GM19395 (cell line): ENCODE measurements around the gene SLC2A11.
"Not testable (repeated sequence)": the region's sequence is repeated elsewhere in the genome, so short reads cannot be mapped to it uniquely, and the experiment has no call there.

Experiments
- ATAC-seq: cut with Tn5 transposase; IDR thresholded peaks from one replicate; pipeline ENCODE4 v1.9.1; 2021; ENCODE audit warnings: mild to moderate bottlenecking, moderate library complexity; ENCODE audit not compliant: unreplicated experiment

Gene SLC2A11

GRCh38 chr22:23904573-23905254, 47.0 kb downstream of the SLC2A11 start:
- no peak for ATAC-seq

- no peak for ATAC-seq
Observed at GRCh38 chr22:23906641-23907040, 49.0 kb downstream of the SLC2A11 start.

GRCh38 chr22:23907423-23907822, 49.7 kb downstream of the SLC2A11 start:
- not testable (repeated sequence) for ATAC-seq

DNA sequence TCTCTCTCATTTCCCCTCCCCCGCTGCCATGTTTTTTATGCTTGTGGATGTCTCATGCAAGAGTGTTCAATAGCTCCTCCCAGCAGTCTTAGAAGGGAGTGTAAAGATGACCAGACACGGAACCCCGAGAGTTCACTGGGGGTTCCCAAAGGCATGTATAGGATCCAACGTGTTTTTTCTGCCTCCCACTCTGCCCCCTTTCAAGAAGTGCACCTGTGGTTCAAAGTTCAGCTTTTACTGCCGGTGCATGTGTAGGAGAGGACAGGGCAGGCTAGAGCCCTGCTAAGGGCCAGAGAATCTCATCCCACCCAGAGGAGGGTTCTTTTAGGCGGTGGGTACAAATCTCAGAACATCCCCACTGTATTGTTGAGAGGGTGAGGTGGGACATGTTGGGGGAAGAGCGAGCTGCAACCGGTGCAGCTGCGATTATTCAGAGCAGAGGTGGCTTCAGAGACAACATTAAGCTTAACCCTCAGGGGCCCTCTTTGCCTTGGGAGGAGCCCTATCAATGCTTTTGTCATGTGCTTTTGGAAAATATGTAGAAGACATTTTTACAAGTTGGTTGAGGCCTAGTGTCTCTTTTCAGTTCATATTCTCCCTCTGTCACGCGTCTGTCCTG, 51.0 kb downstream of the SLC2A11 start:
- no peak for ATAC-seq

DNA sequence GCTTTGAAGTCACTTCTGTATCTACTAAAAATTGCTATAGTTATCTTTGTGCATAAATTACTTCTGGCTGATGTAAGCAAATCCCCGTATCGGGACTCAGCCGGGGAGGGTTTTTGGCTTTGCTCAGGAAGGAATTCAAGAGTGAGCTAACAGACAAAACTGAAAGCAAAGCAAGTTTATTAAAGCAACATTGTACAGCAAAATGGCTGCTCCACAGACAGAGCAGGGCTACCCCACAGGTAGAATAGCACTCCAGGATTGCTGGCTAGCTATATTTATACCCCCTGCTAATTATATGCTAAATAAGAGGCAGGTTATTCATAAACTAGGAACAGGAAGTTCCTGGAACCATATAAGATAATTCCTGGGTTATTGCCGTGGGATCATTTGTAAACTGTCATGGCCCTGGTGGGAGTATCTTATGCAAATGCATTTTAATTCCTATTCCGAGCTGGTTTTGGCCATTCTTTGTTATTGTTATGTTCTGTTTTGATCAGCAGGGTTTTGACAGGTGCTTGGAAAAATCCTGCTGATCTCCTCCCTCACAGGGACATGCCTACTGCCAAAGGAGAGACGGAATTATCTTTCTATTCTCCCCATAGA, 51.7 kb downstream of the SLC2A11 start:
- no peak for ATAC-seq

DNA sequence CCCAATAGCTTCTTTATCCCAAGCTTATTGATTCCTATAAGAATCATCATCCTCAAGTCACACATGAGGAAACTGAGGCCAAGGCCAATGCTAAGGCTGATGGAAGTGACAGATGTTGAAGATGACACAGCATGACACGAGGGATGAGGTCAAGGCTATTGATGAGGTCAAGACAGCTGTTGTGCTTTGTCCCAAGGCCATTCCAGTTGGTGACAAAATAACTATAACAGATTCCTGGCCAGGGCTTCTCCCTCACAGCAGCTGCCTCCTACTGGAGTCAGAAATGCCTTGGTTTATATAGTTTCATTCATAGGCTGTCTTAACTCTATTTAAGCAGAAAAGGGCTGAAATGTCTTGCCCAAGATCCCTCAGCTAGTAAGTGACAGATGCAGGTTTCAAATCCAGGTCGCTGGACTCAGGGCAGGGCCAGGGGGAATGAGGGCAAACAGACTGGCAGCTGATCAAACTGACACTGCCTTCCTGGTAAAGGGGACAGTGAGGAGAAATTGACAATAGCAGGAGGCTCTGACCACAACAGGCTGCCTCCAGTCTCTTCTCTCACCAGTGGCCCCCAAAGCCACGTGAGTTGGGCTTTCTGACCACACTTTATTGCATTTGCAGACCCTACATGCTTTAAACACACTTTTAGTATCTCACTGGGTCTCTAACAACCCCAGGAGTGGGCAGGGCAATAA, 53.0 kb downstream of the SLC2A11 start:
- no peak for ATAC-seq

DNA sequence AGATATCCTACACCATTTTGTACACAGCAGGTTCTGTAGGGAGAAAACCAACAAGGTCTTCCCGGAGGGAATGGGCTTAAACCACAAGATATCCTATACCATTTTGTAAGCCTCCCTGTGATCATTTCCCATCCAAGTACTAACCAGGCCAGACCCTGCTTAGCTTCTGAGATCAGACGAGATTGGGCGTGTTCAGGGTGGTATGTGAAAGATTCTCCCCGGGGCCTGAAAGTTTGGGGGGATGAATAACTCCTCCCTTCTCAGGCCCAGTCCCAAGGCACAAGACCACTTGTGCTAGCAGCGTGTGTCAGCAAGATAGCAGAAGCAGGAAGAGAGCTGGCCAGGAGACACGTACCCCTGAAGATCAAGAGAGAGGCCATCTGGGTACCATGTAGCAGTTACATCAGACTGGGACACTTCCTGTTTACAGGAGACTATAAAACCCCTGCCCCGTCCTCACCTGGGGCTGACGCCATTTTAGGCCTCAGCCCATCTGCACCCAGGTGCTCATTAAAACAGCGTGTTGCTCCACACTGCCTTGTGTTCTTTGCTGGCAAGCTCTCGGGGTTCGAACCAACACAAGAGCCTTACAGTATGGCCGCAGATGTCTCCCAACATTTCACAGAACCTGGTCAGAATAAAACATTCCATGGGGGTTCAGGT, 53.8 kb downstream of the SLC2A11 start:
- no peak for ATAC-seq

DNA sequence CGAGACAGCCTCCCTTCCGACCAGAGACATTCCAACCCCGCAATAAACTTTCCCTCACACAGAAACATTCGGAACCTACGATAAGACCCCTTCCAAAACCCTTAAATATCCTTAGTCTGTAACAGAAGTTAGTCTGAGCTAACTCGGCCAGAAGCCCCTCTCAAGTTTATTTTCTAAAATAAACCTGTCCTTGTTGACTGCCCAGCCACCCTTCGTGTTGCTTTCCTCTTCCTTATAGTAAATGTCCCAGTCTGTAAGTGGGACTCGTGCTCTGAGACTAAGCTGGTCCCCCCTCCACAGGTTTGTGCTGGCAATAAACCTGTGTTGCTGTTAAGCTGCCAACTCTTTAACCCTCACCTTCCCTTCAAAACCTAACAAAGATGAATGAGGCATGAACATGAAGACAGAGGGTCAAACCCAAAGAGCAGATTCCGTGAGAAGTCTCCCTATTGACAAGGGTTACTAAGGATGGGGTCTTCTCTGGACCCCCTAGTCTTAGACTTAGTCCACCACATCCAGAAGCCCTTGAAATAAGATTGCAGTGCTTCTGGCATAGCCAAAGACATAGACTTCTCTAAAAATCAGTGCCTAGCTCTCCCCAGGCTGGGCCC, 54.7 kb downstream of the SLC2A11 start:
- no peak for ATAC-seq

DNA sequence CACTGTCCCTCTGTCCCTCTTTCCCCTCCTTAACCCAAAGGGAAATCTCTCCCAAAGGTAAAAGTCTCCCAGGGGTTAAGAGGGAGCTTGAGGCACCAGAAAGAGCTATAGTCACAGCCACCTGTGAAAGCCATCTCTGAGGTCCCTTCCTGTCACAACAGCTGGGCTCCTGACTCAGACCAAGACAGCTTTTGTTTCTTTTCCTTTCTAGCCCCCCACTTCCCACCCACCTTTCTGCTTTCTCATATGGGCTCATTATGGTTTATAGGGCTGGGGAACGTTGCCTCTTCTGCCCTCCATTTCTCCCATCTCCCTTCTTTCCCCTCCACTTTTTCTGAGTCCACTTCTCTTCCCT, 55.6 kb downstream of the SLC2A11 start:
- peak; percentile 21 for ATAC-seq

DNA sequence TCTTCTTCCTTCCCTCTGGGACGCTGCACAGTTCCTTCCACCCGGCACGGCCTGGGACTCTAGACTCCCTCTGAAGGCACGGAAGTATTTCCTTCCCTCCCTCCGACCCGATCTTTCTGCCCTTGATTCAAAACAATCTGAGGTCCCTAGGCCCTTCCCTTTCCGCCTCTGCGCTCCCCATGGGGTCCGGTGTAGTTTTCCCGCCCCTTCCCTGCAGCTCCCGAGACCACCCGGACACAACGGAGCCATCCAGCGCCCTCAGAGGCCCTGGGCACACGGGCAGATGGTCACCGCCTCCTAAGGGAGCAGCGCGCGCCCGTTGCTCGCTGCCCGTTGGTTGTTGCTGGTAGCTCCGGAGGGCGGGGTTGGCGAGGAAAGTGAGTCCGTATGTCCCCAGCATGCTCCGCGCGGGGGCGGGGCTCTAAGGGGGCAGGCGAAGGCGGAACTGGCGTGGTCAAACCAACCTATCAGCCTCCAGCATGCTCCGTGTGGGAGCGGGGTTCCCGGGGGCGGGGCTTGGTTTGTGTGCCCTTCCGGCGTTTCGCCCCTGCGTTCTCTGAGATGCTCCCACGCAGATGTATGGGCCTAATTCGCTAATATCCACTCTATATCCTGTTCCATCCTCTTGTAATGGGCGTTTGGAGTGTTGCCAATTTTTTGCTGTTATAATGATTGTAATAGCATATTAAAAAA, 56.1 kb downstream of the SLC2A11 start:
- ATAC-seq: peak; percentile 93

DNA sequence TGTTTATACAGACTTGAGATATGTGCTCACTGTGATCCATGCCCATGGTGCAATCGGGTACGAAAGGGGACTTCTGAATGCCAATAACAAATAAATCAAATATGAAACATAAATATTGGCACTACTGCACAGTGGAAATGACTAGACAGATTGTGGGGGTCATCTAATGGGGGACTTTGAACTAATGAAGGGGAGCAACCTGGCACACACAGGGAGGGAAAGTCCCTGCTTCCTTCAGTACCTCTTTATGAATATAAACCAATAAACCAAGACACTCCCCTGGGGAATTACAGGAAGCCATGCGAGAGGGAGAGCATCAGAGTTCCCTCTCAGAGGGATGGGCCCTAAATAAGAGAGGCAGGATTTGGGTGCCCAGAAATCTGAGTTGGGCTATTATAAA, 57.6 kb downstream of the SLC2A11 start:
- no peak for ATAC-seq

DNA sequence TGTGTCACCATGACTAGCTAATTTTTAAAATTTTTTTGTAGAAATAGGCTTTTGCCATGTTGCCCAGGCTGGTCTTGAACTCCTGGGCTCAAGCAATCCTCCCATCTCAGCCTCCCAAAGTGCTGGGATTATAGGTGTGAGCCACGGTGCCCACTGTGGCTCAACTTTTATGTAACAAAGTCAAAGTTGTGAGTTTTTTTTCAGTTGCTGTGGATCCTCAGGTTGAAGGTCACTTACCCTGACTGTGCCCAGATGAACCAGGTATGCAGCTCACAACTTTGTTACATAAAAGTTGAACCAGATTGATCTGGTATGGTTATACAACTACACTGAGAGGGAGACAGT, 62.6 kb downstream of the SLC2A11 start:
- not testable (repeated sequence) for ATAC-seq

- not testable (repeated sequence) for ATAC-seq
Observed at GRCh38 chr22:23921586-23922201, 64.0 kb downstream of the SLC2A11 start.

DNA sequence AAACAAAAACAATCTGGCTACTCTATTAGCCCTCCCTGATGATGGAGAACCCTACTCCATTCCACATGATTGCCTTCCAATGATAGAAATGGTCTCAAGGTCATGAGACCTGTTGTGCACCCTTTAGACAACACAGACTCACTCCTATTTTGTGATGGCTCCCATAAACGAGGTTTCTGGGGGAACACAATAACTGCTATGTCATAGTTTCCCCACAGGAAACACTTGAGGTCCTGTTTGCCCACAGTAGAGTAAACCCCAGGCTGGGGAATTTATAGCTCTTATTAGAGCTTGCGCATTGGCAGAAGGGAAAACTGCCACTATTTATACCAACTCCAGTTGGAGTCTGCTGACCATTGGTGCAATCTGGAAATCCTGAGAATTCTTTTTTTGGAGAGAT, 65.2 kb downstream of the SLC2A11 start:
- ATAC-seq: no peak

DNA sequence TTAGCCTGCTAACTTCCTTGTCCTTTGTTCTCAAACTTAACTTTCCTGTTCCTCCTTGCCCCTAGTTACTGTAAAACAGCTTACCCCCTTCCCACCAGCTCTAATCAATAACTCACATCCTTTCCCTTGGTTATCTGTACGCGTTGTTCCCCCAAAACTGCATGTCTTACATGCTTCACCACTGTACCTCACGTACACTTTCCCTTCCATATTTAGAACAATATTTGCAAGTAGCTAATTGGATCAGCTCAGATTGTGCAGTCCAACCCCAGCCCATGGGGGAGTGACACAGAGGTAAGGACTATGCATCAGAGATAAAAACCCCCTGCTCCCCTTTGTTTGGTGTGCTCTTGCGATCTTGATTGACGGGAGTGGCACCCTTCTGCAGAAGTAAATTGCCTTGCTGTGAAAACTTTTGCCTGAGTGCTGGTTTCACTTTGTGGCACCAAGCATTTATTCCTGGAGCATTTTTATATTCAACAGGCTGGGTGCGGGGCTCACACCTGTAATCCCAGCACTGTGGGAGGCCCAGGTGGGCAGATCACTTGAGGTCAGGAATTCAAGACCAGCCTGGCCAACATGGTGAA, 67.4 kb downstream of the SLC2A11 start:
- ATAC-seq: no peak

GRCh38 chr22:23926561-23926960, 68.9 kb downstream of the SLC2A11 start:
- ATAC-seq: no peak
